GM18909 (cell line): ENCODE measurements around the gene SLC35G2.
"Not testable (repeated sequence)": the region's sequence is repeated elsewhere in the genome, so short reads cannot be mapped to it uniquely, and the experiment has no call there.

Experiments
- ATAC-seq: cut with Tn5 transposase; IDR thresholded peaks from one replicate; pipeline ENCODE4 v1.9.1; 2021; ENCODE audit warnings: mild to moderate bottlenecking; ENCODE audit not compliant: unreplicated experiment, poor library complexity

The SLC35G2 gene

GRCh38 chr3:136883967-136884720 is 65.2 kb downstream of the SLC35G2 start:
- no peak for ATAC-seq

GRCh38 chr3:136885357-136886213 is 66.7 kb downstream of the SLC35G2 start:
- ATAC-seq = peak; percentile 55

GRCh38 chr3:136889947-136890346 is 71.0 kb downstream of the SLC35G2 start:
- ATAC-seq = no peak

GRCh38 chr3:136891934-136892855 is 73.3 kb downstream of the SLC35G2 start:
- no peak for ATAC-seq

GRCh38 chr3:136893848-136894443 is 75.0 kb downstream of the SLC35G2 start:
- no peak for ATAC-seq

- not testable (repeated sequence) for ATAC-seq
Measured at GRCh38 chr3:136897171-136897570, 78.2 kb downstream of the SLC35G2 start.

- ATAC-seq = no peak
Measured at GRCh38 chr3:136898549-136898948, 79.6 kb downstream of the SLC35G2 start.

- no peak for ATAC-seq
Measured at GRCh38 chr3:136898954-136899353, 80.0 kb downstream of the SLC35G2 start.

- ATAC-seq = no peak
Measured at GRCh38 chr3:136899622-136900158, 80.8 kb downstream of the SLC35G2 start.

- ATAC-seq = not testable (repeated sequence)
Measured at GRCh38 chr3:136900694-136901093, 81.8 kb downstream of the SLC35G2 start.

- ATAC-seq = no peak
Measured at GRCh38 chr3:136901391-136901790, 82.5 kb downstream of the SLC35G2 start.

GRCh38 chr3:136902530-136902929 is 83.6 kb downstream of the SLC35G2 start:
- ATAC-seq = not testable (repeated sequence)

- no peak for ATAC-seq
Measured at GRCh38 chr3:136903899-136904298, 85.0 kb downstream of the SLC35G2 start.

- ATAC-seq = no peak
Measured at GRCh38 chr3:136904746-136905145, 85.8 kb downstream of the SLC35G2 start.
